Measurements from ENCODE around the gene QSOX2. TPM values are rescaled to one million over a fixed set of nuclear protein-coding genes. Genes with fewer than 3 reads are reported as not detected.

QSOX2 gene
- polyA plus RNA-seq, 2 of the 4 experiments (the other 2 are of a cell fraction): 22.3 to 30.2 TPM

GRCh38 chr9:136261686-136262430 lies 16.2 kb upstream of the QSOX2 start:
- DNase-seq (ENCODE audit: low read depth in 1 of 2, low spot score in 1 of 2): no peak
- H3K4me2 ChIP-seq: no peak overlapping the region
- no peak for TF ChIP-seq CBX8 (IDR thresholded peaks at IDR 0.05)
- no peak for TF ChIP-seq MAFK (IDR thresholded peaks at IDR 0.05; ENCODE audit: partially characterized antibody)
- no peak for TF ChIP-seq HES2 (IDR thresholded peaks at IDR 0.05)
- TF ChIP-seq POLR2AphosphoS2 (conservative IDR thresholded peaks at IDR 0.05; ENCODE audit: low read length): no peak
- TF ChIP-seq MAX (IDR thresholded peaks at IDR 0.05): no peak
- CTCF ChIA-PET: interaction anchor here (0.6 to 2.9 kb wide), 12 partner anchors 9 to 467 kb away, joined by 3 to 16 read pairs (median 3); no protein-coding TSS in a partner anchor
- no peaks in the 10 kb centered on the region for H3K4me1 ChIP-seq
- no peak for FAIRE-seq
- H3K27ac ChIP-seq: no peak overlapping the region
- no peak for ATAC-seq
- H3K4me3 ChIP-seq: no peak overlapping the region
- no peaks in the 10 kb centered on the region for H3K9me3 ChIP-seq
- POLR2A ChIA-PET: no interaction called here
- 73% methylated on average over 20 of the region's 28 CpGs for WGBS (ENCODE audit: missing lambda C conversion rate)

GRCh38 chr9:136260936-136261472 lies 15.4 kb upstream of the QSOX2 start:
- no peak for DNase-seq (ENCODE audit: low read depth in 1 of 2, low spot score in 1 of 2)
- WGBS (ENCODE audit: missing lambda C conversion rate): 72% methylated on average over 16 of the region's 20 CpGs
- H3K9me3 ChIP-seq: no peaks in the 10 kb centered on the region
- FAIRE-seq: no peak
- TF ChIP-seq MAX (IDR thresholded peaks at IDR 0.05) (no peak), TP53 (CRISPR knock-in tag; IDR thresholded peaks at IDR 0.05) (no peak), E2F6 (IDR thresholded peaks at IDR 0.05; ENCODE audit: borderline replicate concordance, low read depth) (no peak), CHD4 (IDR thresholded peaks at IDR 0.05; ENCODE audit: borderline replicate concordance) (no peak)
- no peak overlapping the region for H3K4me2 ChIP-seq
- H3K4me3 ChIP-seq: no peak overlapping the region
- ATAC-seq: no peak
- POLR2A ChIA-PET: no interaction called here
- H3K27ac ChIP-seq: no peak overlapping the region
- H3K4me1 ChIP-seq: peaks cover 4% of the 10 kb centered on the region; the same call in 1 of the 3 replicates
- CTCF ChIA-PET: interaction anchor here (0.6 to 2.9 kb wide), 8 partner anchors 8 to 468 kb away, joined by 3 to 16 read pairs (median 4); no protein-coding TSS in a partner anchor

- 67% methylated on average over 9 of the region's 10 CpGs for WGBS (ENCODE audit: missing lambda C conversion rate)
- Histone ChIP-seq H3K4me1 (peaks cover 4% of the 10 kb centered on the region; the same call in 1 of the 3 replicates), H3K4me3 (no peak overlapping the region), H3K27ac (no peak overlapping the region), H3K4me2 (no peak overlapping the region), H3K9me3 (no peaks in the 10 kb centered on the region)
- ATAC-seq (no peak), DNase-seq (ENCODE audit: low read depth in 1 of 2, low spot score in 1 of 2) (no peak), FAIRE-seq (no peak)
- ChIA-PET CTCF (interaction anchor here (1.0 to 2.9 kb wide), 3 partner anchors 23 to 293 kb away, joined by 3 to 16 read pairs (median 4); no protein-coding TSS in a partner anchor), POLR2A (no interaction called here)
- no peak for TF ChIP-seq FOSB (CRISPR knock-in tag; IDR thresholded peaks at IDR 0.05)
- no peak for TF ChIP-seq HMGXB4 (CRISPR knock-in tag; IDR thresholded peaks at IDR 0.05; ENCODE audit: borderline replicate concordance)
- TF ChIP-seq ZSCAN20 (CRISPR knock-in tag; IDR thresholded peaks at IDR 0.05): no peak
- no peak for TF ChIP-seq ZFP36 (IDR thresholded peaks at IDR 0.05; ENCODE audit: borderline replicate concordance, partially characterized antibody)
- TF ChIP-seq ATOH8 (CRISPR knock-in tag; IDR thresholded peaks at IDR 0.05; ENCODE audit: low read depth): no peak
- no peak for TF ChIP-seq HDAC2 (IDR thresholded peaks at IDR 0.05)
- TF ChIP-seq RNF2 (IDR thresholded peaks at IDR 0.05; ENCODE audit: borderline replicate concordance, low read depth): no peak
- no peak for TF ChIP-seq BCL3 (IDR thresholded peaks at IDR 0.05)
- TF ChIP-seq FOSL2 (IDR thresholded peaks at IDR 0.05): no peak
- TF ChIP-seq FOSL2 (CRISPR knock-in tag; IDR thresholded peaks at IDR 0.05): no peak
- no peak for TF ChIP-seq GATA3 (IDR thresholded peaks at IDR 0.05; ENCODE audit: borderline replicate concordance)
- TF ChIP-seq HES2 (IDR thresholded peaks at IDR 0.05): no peak
- no peak for TF ChIP-seq TP53 (CRISPR knock-in tag; IDR thresholded peaks at IDR 0.05)
- no peak for TF ChIP-seq CHD2 (IDR thresholded peaks at IDR 0.05; ENCODE audit: low read length, partially characterized antibody)
- TF ChIP-seq EHMT2 (IDR thresholded peaks at IDR 0.05; ENCODE audit: low read depth): no peak
- TF ChIP-seq POLR2A (IDR thresholded peaks at IDR 0.05; ENCODE audit: low read length): no peak
- no peak for TF ChIP-seq EHF (CRISPR knock-in tag; IDR thresholded peaks at IDR 0.05)
Observed at GRCh38 chr9:136260521-136260920, 14.9 kb upstream of the QSOX2 start.
